Measurements from ENCODE around the gene LTC4S. TPM values are rescaled to one million over a fixed set of nuclear protein-coding genes. Genes with fewer than 3 reads are reported as not detected.

LTC4S gene
- total and polyA plus RNA-seq, 2 experiments from 2014 or later: 5.8 to 10.1 TPM

DNA sequence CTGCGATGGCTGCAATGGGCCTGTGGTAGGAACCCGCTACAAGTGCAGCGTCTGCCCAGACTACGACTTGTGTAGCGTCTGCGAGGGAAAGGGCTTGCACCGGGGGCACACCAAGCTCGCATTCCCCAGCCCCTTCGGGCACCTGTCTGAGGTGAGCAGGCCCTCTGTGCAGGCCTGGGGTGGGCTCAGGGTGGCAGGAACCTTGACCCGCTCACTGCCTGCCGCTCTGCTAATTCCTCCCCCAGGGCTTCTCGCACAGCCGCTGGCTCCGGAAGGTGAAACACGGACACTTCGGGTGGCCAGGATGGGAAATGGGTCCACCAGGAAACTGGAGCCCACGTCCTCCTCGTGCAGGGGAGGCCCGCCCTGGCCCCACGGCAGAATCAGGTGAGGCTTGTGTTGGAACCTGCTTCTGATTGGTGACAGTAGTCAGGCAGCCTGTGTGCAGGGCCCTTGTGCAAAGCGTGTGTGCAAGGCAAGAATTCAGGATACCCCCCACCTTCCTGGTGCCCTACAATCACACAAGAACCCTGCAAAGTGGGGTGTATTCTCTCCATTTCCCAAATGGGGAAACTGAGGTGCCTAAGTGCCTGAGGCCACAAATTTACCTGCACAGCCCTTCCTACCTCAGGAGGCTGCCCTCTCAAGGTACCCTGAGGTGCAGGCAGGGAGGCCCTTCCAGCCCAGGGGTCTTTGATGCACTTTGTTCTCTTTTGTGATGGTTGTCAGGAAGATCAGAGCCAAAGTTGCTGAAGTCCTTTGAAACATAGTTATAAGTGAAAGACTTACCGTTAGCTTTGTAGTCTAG is 30.4 kb downstream of the LTC4S start:
- Histone ChIP-seq H3K9me2 (ENCODE audit: insufficient read depth) (no peaks in the 10 kb centered on the region), H3K27ac (ENCODE audit: low read depth) (no peak overlapping the region), H3K4me3 (no peak overlapping the region), H3K36me3 (ENCODE audit: insufficient read depth) (peaks cover 29% of the 10 kb centered on the region), H4K20me1 (replicated peaks; ENCODE audit: insufficient read depth) (peaks cover 24% of the 10 kb centered on the region), H3K4me1 (ENCODE audit: insufficient read depth) (peaks cover 38% of the 10 kb centered on the region), H2AFZ (no peak overlapping the region), H3K79me2 (replicated peaks; ENCODE audit: insufficient read depth) (peaks cover 21% of the 10 kb centered on the region), H3F3A (replicated peaks; ENCODE audit: low read depth) (peaks cover 29% of the 10 kb centered on the region), H3K27me3 (ENCODE audit: insufficient read depth) (no peaks in the 10 kb centered on the region), H3K4me2 (no peak overlapping the region)
- DNase-seq (ENCODE audit: low spot score) (no peak), ATAC-seq (no peak)
- Mint-ChIP-seq H3K4me3 (no peak overlapping the region), H3K27me3 (ENCODE audit: insufficient read depth, low read depth, poor library complexity) (peaks cover 27% of the 10 kb centered on the region), H3K9me3 (no peaks in the 10 kb centered on the region), H3K27ac (no peak overlapping the region), H3K4me1 (peaks cover 42% of the 10 kb centered on the region), H3K36me3 (ENCODE audit: low read depth) (peaks cover 74% of the 10 kb centered on the region)
- TF ChIP-seq STAT1 (IDR thresholded peaks at IDR 0.05; ENCODE audit: unreplicated experiment) (no peak), CREB1 (CRISPR knock-in tag; IDR thresholded peaks at IDR 0.05; ENCODE audit: low read depth) (no peak), NANOG (IDR thresholded peaks at IDR 0.05; ENCODE audit: borderline replicate concordance) (no peak), ZNF114 (CRISPR knock-in tag; IDR thresholded peaks at IDR 0.05) (no peak), EZH2phosphoT487 (IDR thresholded peaks at IDR 0.05; ENCODE audit: unreplicated experiment) (no peak), JUNB (IDR thresholded peaks at IDR 0.05; ENCODE audit: unreplicated experiment) (no peak), ZNF462 (CRISPR knock-in tag; IDR thresholded peaks at IDR 0.05) (no peak), POLR2AphosphoS5 (IDR thresholded peaks at IDR 0.05; ENCODE audit: low read depth) (no peak), EZH2 (IDR thresholded peaks at IDR 0.05; ENCODE audit: low read depth, unreplicated experiment) (no peak), ZNF331 (CRISPR knock-in tag; IDR thresholded peaks at IDR 0.05; ENCODE audit: low read depth) (no peak), ETS1 (IDR thresholded peaks at IDR 0.05) (no peak)
- TF ChIP-seq, protein P1, sequence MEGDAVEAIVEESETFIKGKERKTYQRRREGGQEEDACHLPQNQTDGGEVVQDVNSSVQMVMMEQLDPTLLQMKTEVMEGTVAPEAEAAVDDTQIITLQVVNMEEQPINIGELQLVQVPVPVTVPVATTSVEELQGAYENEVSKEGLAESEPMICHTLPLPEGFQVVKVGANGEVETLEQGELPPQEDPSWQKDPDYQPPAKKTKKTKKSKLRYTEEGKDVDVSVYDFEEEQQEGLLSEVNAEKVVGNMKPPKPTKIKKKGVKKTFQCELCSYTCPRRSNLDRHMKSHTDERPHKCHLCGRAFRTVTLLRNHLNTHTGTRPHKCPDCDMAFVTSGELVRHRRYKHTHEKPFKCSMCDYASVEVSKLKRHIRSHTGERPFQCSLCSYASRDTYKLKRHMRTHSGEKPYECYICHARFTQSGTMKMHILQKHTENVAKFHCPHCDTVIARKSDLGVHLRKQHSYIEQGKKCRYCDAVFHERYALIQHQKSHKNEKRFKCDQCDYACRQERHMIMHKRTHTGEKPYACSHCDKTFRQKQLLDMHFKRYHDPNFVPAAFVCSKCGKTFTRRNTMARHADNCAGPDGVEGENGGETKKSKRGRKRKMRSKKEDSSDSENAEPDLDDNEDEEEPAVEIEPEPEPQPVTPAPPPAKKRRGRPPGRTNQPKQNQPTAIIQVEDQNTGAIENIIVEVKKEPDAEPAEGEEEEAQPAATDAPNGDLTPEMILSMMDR (conservative IDR thresholded peaks at IDR 0.05; ENCODE audit: low read depth in 2 of 2): no peak
- TF ChIP-seq, protein P2, sequence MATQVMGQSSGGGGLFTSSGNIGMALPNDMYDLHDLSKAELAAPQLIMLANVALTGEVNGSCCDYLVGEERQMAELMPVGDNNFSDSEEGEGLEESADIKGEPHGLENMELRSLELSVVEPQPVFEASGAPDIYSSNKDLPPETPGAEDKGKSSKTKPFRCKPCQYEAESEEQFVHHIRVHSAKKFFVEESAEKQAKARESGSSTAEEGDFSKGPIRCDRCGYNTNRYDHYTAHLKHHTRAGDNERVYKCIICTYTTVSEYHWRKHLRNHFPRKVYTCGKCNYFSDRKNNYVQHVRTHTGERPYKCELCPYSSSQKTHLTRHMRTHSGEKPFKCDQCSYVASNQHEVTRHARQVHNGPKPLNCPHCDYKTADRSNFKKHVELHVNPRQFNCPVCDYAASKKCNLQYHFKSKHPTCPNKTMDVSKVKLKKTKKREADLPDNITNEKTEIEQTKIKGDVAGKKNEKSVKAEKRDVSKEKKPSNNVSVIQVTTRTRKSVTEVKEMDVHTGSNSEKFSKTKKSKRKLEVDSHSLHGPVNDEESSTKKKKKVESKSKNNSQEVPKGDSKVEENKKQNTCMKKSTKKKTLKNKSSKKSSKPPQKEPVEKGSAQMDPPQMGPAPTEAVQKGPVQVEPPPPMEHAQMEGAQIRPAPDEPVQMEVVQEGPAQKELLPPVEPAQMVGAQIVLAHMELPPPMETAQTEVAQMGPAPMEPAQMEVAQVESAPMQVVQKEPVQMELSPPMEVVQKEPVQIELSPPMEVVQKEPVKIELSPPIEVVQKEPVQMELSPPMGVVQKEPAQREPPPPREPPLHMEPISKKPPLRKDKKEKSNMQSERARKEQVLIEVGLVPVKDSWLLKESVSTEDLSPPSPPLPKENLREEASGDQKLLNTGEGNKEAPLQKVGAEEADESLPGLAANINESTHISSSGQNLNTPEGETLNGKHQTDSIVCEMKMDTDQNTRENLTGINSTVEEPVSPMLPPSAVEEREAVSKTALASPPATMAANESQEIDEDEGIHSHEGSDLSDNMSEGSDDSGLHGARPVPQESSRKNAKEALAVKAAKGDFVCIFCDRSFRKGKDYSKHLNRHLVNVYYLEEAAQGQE (IDR thresholded peaks at IDR 0.05; ENCODE audit: unreplicated experiment): no peak
